HG02840 (cell line): ENCODE results near the gene SLC25A11.
"Not testable (repeated sequence)": the region's sequence is repeated elsewhere in the genome, so short reads cannot be mapped to it uniquely, and the experiment has no call there.

Experiments used
- ATAC-seq: cut with Tn5 transposase; IDR thresholded peaks from one replicate; pipeline ENCODE4 v1.9.1; 2021; ENCODE audit warnings: mild to moderate bottlenecking, moderate library complexity, moderate number of reproducible peaks; ENCODE audit not compliant: unreplicated experiment, low FRiP score

Gene SLC25A11

DNA sequence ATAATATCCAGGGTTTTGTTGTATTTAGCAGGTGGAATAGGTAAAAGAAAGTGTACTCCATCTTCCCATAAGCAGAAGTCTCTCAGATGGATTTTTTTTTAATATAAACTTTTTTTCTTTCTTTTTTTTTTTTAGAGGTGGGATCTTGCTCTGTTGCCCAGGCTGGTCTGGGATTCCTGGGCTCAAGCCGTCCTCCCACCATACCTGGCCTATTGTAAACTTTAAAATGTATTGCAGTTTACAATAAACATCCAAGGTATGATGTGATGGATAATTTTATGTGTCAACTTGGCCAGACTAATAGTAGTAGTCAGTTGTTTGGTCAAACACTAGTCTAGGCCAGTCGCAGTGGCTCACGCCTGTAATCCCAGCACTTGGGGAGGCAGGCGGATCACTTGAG, 18.5 kb downstream of the SLC25A11 start:
- no peak for ATAC-seq

DNA sequence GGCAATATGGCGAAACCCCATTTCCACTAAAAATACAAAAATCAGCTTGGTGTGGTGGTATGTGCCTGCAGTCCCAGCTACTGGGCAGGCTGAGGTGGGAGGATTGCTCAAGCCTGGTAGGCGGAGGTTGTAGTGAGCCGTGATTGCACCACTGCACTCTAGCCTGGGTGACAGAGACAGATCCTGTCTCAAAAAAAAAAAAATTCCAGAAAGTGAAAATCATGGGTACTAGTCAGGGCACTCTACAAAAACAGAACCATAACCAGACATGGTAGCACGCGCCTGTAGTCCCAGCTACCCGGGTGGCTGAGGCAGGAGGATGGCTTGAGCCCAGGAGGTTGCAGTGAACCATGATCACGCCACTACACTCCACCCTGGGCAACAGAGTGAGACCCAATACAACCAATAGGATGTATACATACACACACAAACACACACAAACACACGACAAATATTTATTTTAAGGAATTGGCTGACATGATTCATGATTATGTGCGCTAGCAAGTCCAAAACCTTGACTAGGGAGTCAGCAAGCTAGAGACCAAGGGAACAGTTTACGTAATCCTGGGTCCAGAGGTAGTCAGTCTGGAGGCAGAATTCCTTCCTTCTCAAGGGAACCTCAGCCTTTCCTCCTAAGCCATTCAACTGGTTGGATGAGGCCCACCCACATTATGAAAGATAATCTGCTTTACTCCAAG, 19.3 kb downstream of the SLC25A11 start:
- no peak for ATAC-seq

DNA sequence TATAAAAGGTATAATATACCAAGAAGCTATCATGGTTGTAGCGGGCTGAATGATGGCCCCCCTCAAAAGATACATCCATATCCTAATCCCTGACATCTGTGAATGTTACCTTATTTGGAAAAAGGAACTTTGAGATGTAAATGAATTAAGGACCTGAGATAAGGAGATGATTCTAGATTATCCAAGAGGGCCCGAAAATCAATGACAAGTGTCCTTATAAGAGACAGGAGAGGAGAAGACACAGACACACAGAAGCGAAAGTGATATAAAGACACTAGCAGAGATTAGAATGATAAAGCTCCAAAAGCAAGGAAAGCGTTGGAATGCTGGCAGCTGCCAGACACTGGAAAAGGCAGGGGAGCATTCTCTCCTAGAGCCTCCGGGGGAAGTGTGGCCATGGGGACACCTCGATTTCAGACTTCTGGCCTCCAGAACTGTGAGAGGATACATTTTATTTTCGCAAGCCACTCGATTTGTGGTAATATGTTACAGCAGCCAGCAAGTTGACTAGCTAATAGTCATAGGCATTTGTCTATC, 20.3 kb downstream of the SLC25A11 start:
- ATAC-seq, result no peak

DNA sequence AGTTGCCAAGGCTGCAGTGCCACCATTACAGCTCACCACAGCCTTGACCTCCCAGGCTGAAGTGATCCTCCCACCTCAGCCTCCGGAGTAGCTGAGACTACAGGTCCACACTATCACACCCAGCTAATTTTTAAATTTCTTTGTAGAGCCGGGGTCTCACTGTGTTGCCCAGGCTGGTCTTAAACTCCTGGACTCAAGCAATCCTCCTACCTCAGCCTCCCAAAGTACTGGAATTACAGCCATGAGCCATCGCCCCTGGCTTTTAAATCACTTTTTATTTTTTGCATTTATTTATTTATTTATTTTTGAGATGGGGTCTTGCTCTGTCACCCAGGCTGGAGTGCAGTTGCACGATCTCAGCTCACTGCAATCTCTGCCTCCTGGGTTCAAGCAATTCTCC, 25.3 kb downstream of the SLC25A11 start:
- not testable (repeated sequence) for ATAC-seq

DNA sequence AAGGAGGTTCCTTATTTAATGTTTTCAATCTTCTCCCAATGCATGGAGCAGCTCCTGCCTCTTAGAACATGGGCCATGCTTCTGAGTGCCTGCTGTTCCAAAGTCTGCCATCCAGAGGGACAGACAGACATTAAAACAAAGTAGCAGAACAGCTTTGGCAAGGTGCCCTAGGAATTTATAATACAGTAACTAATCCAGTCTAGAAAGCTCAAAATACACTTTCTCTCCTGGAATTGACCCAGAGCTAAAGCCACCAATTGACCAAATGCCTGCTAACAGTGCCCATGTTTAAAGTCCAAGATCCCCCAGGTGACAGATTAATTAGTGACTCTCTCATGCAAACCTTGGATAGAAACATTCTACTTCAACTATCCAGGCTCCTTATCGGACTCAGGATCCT, 25.9 kb downstream of the SLC25A11 start:
- ATAC-seq, result no peak

DNA sequence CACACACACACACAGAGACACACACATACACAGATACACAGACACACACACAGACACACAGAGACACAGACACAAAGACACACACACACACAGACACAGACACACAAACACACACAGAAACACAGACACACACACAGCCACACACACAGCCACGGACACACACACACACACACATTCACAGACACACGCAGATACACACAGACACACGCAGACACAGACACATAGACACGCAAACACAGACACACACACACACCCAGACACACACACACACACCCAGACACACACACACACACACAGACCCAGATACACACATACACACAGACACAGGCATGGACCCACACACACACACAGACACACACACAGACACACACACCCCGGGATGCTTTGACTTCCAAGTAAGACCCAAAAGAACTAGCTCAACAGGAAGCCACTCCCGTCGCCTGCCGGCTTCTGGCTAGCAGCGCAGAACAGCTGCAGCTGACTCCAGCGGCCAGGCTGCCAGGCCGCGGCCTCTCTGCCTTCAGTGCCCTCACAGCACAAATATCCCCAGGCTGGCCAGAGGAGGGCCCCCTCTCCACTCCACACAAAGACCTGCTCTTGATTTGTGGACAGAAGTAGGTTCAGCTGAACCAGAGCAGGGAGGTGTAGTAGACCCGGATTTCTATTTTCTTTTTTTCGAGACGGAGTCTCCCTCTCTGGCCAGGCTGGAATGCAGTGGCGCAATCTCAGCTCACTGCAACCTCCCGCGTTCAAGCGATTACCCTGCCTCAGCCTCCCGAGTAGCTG, 30.9 kb downstream of the SLC25A11 start:
- ATAC-seq, result no peak

DNA sequence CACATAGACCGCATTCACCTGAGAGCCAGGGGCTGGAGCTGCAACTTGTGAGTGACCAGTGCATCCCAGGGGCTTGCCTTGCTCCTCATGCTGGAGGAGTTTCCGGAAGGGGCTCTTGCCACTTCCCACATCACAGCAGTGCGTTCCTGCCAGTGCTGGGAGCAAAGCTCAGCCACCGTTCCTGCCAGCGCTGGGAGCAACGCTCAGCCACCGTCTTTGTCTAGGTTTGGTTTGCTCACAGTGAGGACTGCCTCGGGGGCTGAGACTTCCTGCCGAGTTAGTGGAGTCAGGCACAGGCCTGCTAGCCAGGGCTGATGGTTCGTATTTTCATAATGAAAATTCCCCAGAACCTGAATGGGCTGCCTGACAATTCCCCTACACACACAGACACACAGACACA, 31.5 kb downstream of the SLC25A11 start:
- ATAC-seq, result no peak

DNA sequence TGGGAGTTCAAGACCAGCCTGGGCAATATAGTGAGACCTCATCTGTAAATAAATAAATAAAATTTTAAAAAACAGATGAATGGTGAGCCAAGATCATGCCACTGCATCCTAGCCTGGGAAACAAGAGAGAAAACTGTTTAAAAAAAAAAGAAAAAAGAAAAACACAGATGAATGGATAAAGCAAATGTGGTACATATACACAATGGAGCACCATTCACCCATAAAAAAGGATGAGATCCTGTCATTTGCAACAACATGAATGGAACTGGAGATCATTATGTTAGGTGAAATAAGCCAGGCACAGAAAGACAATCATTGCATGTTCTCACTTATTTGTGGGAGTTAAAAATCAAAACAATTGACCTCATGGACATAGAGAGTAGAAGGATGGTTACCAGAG, 33.2 kb downstream of the SLC25A11 start:
- ATAC-seq, result not testable (repeated sequence)

DNA sequence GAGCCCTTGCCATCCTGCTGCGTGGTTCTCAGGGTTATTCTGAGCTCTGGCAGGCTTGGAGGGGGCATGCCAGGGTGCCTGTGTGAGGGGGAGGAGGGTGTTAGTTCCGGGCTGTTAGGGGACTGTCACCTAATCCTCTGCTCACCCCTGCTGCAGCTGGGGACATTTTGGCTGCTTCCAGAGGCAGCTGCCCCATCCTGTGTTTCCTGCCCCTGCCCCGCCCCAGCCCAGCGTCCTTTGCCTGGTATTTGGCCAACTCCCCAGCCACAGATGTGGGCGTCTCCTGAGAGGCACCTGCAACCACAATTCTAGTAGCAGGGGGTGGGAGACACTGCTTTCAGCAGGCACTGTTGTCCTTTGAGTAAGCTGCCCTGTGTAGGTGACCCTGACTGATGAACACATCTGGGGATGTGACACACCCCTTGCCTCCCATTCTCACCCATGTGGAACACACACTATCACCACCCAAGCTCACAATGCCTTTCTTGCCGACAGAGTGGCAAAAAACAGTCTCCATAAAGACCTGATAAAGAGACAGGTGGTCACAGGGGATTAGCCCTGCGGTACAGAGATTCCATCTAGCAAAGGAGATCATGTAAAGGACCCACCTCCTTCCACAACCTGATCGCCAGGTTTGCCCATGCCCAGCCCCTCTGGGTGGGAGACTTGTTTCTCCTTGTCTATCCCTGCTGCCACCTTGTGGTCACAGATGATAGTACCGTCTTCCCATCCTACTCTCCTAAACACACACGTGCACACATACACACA, 36.6 kb downstream of the SLC25A11 start, which contains the start of gene CHRNE:
Gene CHRNE, minus strand, starts transcription at position 48 of the 768 bp plus-strand sequence. Its CDS starts 35 bp downstream, at position 13.
- no peak for ATAC-seq

DNA sequence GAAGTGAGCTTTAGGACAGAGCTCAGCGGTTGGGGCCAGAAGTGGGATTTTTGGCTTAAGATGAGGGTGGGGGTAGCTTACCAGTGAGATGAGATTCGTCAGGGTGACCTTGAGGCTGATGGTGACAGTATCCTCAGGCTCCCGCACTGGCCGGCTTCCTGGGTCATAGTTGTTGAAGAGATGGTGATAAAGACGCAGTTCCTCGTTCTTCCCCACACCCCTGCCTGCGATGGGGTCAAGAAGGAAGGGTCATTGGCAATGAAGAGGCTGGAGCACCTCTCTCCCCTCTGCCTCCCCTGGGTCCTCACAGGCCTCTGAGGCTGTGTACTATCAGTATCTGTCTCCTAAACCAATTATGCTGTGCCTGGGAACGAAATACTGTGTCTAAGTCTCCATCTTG, 37.3 kb downstream of the SLC25A11 start:
- ATAC-seq, result no peak

DNA sequence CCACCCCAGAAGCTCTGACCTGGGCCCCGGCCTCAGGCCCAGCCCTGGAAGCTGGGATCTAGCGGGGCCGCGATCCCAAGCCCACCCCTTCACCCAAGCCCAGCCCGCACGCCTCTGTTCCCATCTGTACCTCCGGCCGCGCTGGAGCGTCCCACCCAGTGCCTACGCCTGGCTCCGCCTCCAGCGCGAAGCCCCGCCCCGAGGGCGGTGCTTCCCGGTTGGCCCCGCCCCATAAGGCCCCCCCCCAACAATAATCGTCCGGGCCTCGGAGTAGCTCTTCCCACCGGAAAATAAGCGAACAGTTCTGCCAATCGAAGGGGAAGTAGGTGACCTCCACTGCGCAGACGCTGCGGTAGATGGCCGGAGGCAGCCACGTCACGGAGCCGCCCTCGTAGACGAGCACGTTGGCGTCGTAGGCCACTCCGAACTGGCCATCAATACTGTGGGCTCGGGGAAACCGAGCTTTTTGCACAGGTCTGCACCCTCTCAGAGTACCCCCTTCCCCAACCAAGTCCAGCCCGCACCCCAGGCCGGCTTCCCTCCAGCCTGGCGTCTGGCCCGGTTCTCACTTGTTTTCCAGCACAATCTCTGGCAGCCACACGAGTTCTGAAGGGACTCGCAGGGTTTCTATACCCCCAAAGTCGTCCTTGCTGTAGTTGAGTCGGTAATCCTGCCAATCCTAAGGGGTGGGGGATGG, 38.0 kb downstream of the SLC25A11 start:
- ATAC-seq, result no peak

DNA sequence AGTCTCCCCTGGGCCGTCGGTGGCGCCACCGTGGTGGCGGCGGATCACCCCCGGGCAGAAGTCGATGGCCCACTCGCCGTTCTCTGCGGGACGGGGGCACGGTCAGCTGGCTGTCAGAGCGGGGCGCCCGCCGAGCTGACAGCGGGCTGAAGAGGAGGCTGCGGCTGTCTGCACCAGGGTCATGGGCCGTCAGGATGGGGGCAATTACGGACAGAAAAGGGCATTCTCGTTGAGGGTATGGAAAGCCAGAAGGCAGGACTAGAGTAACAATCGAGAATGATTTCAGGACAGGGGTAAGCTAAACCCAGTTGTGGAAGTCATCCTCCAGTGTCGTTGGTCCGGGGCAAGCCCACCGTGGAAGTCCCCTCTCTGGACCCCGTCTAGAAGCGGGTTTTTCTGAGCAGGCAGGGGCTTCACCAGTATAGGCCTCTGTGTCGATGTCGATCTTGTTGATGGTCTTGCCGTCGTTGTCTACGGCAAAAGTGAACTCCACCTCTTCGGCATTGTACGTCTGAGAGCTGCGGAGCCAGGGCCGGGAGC, 38.7 kb downstream of the SLC25A11 start:
- no peak for ATAC-seq

DNA sequence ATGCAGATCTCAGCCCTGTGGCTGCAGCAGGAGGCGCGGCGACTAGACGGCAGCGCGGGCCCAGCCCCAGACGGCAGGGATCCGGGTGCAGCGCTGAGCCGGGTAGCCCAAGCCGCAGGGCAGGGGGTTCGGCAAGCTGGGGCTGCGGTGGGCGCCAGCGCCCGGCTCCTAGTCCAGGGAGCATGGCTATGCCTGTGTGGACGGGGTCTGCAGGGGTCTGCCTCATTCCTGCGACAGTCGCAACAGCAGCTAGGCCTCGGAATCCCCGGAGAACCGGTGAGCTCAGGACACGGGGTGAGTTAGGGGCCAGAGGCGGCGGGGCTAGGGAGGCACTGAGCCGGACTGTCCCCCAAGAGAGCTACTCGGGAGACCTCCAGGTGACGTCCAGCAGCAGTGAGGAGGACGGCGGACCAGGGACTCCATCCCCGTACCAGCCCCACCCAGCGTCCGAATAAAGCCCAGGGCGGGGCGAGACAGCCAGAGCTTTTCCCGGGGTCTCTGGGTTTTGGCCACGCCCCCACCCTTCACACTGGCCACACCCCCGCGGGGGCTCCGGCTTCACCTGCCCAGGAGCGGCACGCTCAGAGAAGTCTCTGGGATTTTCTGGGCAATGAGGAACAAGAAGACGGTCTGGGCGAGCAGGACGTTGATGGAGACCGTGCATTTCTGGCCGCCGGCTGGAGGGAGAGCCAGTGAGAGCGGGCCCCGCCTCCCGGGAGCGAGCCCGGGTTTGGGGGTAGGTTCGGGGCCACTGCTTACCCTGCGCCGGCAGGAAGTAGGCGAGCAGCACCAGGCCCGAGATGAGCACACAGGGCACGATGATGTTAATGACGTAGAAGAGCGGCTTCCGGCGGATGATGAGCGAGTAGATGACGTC, 39.4 kb downstream of the SLC25A11 start:
- ATAC-seq, result no peak

DNA sequence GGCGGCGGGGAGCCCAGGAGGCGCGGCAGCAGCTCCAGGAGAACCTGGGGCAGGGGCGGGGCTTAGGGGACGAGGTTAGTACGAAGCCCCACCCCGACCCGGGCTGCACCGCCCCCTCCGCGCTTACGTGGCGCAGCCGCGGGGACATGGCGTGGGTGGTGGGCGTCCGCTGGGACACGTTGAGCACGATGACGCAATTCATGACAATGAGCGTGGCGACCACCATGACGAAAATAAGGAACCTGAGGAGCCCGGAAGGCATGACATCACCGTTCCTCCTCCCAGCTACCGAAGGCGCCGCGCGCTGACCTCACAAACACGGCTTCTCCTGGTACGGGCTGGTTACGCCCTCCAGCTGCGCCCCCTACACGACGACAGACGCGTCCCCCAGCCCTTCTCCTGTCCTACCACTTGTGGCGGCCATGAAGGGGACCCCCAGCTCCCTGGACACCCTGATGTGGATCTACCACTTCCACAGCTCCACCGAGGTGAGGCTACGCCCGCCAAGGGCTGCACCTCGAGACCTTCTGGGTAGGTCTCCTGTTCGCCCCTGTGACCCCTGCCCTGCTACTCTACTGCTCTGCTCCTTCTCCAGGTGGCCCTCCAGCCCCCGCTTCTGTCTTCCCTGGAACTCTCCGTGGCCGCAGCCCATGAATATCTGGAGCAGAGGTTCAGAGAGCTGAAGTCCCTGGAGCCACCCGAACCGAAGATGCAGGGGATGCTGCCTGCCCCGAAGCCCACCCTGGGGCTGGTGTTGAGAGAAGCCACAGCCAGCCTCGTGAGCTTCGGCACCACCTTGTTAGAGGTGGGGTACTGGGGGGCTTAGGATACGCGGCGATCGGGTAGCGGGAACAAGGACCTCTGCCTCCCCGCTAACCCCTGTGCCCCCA, 40.3 kb downstream of the SLC25A11 start, which contains the start of gene C17orf107:
Gene C17orf107, plus strand, starts transcription at position 196 of the 890 bp plus-strand sequence. Its CDS starts 227 bp downstream, at position 423.
- ATAC-seq, result no peak

DNA sequence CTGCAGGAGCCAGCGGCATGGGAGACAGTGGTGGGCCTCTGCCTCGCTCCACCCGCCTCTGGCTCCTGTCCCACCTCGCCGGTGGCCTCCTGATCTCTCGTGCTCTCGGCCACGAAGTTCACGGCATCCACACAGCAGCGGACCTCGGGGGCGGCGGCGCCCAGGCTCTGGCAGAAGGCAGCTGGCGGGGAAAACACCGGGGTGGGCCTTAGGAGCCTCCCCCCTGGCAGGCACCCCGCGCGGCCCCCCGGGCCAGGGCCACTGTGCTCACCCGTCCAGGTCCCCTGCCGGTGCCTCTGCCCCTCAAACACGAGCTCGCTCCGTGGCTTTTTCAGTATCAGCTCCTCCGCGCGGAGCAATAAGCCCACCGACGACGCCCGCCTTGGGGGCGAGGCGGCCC, 40.9 kb downstream of the SLC25A11 start:
- no peak for ATAC-seq

DNA sequence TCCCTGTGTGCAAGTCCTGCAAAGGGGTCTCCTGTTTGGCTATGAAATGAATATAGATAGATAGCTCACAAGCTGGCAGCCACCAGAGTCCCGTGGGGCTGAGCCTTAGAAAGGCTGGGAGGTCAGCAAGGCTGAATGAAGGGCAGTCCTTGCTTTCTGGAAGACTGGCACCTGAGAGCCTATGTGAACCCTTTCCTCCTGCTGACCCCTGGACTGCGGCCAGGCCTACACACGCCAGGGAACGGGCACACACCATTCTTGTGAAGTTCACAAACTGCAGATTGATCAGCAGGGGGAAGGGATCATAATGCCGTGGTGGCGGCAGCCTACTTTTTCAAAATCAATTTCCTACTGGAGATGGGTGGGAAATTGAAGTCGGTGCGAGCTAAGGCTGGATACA, 41.5 kb downstream of the SLC25A11 start:
- ATAC-seq, result no peak

DNA sequence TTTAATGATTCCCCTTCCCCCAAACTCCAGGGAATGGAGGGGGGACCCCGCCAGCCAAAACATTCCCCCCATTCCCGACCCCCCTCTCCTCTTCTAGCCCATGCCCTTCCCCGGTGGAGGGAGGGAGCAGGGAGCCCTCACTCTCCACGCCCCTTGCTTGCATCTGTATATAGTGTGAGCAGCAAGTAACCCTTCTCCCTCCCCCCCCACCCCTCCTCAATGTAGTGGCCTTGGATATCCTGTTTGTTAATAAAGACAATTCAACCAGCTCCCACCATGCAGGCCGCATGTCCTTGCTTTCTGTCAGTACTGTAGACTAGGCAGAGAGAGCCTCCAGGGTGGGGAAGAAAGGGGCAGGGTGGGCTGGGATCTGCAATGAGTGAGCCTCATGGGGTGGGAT, 42.1 kb downstream of the SLC25A11 start:
- ATAC-seq, result no peak

DNA sequence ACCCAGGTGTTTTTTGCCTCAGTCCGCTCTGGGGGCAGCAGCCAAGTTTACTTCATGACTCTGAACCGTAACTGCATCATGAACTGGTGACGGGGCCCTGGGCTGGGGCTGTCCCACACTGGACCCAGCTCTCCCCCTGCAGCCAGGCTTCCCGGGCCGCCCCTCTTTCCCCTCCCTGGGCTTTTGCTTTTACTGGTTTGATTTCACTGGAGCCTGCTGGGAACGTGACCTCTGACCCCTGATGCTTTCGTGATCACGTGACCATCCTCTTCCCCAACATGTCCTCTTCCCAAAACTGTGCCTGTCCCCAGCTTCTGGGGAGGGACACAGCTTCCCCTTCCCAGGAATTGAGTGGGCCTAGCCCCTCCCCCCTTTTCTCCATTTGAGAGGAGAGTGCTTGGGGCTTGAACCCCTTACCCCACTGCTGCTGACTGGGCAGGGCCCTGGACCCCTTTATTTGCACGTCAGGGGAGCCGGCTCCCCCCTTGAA, 42.6 kb downstream of the SLC25A11 start:
- ATAC-seq, result no peak
